Hematopoietic multipotent progenitor cell treated with erythropoietin and hydrocortisone succinate and interleukin-3 and kit ligand, for 8 days (in vitro differentiated cells): ENCODE results near the gene VPS8.

ENCODE experiments used
- DNase-seq: peaks from one replicate; pipeline ENCODE4 v3.0.0-alpha.2; 2015

VPS8 gene

GRCh38 chr3:184812662-184813042 is 686 bp downstream of the VPS8 start:
- no peak for DNase-seq

- no peak for DNase-seq
Measured at GRCh38 chr3:184813357-184813756, 1.4 kb downstream of the VPS8 start.

- DNase-seq: no peak
Measured at GRCh38 chr3:184814214-184814613, 2.2 kb downstream of the VPS8 start.

GRCh38 chr3:184815046-184815930 is 3.3 kb downstream of the VPS8 start:
- DNase-seq: no peak

- no peak for DNase-seq
Measured at GRCh38 chr3:184816614-184817013, 4.6 kb downstream of the VPS8 start.

- no peak for DNase-seq
Measured at GRCh38 chr3:184820525-184820924, 8.6 kb downstream of the VPS8 start.

GRCh38 chr3:184821034-184821433 is 9.1 kb downstream of the VPS8 start:
- no peak for DNase-seq

GRCh38 chr3:184822081-184822480 is 10.1 kb downstream of the VPS8 start:
- no peak for DNase-seq

GRCh38 chr3:184822654-184823053 is 10.7 kb downstream of the VPS8 start:
- DNase-seq: no peak

GRCh38 chr3:184823990-184824389 is 12.0 kb downstream of the VPS8 start:
- DNase-seq: no peak

GRCh38 chr3:184825121-184825820 is 13.3 kb downstream of the VPS8 start:
- no peak for DNase-seq

- DNase-seq: peak; percentile 91
Measured at GRCh38 chr3:184827572-184827971, 15.6 kb downstream of the VPS8 start.

GRCh38 chr3:184832044-184832443 is 20.1 kb downstream of the VPS8 start:
- peak; percentile 26 for DNase-seq

GRCh38 chr3:184832903-184833302 is 20.9 kb downstream of the VPS8 start:
- DNase-seq: no peak

GRCh38 chr3:184836090-184836822 is 24.3 kb downstream of the VPS8 start:
- DNase-seq: no peak

GRCh38 chr3:184842433-184842832 is 30.5 kb downstream of the VPS8 start:
- DNase-seq: no peak

- DNase-seq: no peak
Measured at GRCh38 chr3:184845819-184846218, 33.9 kb downstream of the VPS8 start.

GRCh38 chr3:184846496-184846895 is 34.5 kb downstream of the VPS8 start:
- DNase-seq: no peak

- no peak for DNase-seq
Measured at GRCh38 chr3:184848934-184849333, 37.0 kb downstream of the VPS8 start.

GRCh38 chr3:184850201-184850600 is 38.2 kb downstream of the VPS8 start:
- DNase-seq: no peak

- no peak for DNase-seq
Measured at GRCh38 chr3:184857099-184857498, 45.1 kb downstream of the VPS8 start.

GRCh38 chr3:184864000-184864399 is 52.0 kb downstream of the VPS8 start:
- DNase-seq: no peak

GRCh38 chr3:184868477-184868876 is 56.5 kb downstream of the VPS8 start:
- DNase-seq: no peak

GRCh38 chr3:184872200-184872599 is 60.2 kb downstream of the VPS8 start:
- DNase-seq: no peak
